ENCODE measurements around the gene SHMT2.

- TF ChIP-seq, protein P1, sequence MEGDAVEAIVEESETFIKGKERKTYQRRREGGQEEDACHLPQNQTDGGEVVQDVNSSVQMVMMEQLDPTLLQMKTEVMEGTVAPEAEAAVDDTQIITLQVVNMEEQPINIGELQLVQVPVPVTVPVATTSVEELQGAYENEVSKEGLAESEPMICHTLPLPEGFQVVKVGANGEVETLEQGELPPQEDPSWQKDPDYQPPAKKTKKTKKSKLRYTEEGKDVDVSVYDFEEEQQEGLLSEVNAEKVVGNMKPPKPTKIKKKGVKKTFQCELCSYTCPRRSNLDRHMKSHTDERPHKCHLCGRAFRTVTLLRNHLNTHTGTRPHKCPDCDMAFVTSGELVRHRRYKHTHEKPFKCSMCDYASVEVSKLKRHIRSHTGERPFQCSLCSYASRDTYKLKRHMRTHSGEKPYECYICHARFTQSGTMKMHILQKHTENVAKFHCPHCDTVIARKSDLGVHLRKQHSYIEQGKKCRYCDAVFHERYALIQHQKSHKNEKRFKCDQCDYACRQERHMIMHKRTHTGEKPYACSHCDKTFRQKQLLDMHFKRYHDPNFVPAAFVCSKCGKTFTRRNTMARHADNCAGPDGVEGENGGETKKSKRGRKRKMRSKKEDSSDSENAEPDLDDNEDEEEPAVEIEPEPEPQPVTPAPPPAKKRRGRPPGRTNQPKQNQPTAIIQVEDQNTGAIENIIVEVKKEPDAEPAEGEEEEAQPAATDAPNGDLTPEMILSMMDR (IDR thresholded peaks at IDR 0.05): no peak
- TF ChIP-seq POLR2A (IDR thresholded peaks at IDR 0.05): no peak
Observed at GRCh38 chr12:57200497-57200896, 29.0 kb upstream of the SHMT2 start.
